Common myeloid progenitor, CD34-positive (primary cell): ENCODE results near the gene VSIG10L2.

Experiments used
- CTCF ChIA-PET: fragments of 350-600 bp; sonication (Branson Sonifier 250); formaldehyde crosslinking; loops from one replicate; lab custom pipeline; 2021; ENCODE audit warnings: antibody characterized with exemption; lab: Charles Lee
- POLR2A ChIA-PET: fragments of 350-600 bp; sonication (Branson Sonifier 250); formaldehyde crosslinking; loops from one replicate; lab custom pipeline; 2021; ENCODE audit warnings: antibody characterized with exemption; lab: Charles Lee
- DNase-seq, 3 donors: peaks; one replicate each; pipeline versions ENCODE4 v3.0.0 to v3.0.0-alpha.2; 2013
- H3K27ac ChIP-seq, 2 experiments: 1 replicate in 1 of 2; 2 replicates in 1 of 2; pipeline ENCODE4 v1.7.0; 2013; ENCODE audit warnings: inconsistent platforms in 2 of 2, low read length in 2 of 2, mild to moderate bottlenecking in 2 of 2, low read depth in 1 of 2, moderate library complexity in 1 of 2; ENCODE audit not compliant: severe bottlenecking in 2 of 2, insufficient read depth in 1 of 2, poor library complexity in 1 of 2
- H3K27me3 ChIP-seq, 5 experiments: replicated peaks in 2 of 5; 1 replicate in 3 of 5; 2 replicates in 2 of 5; pipeline versions ENCODE4 v1.6.1 to v1.7.0; 2013; ENCODE audit warnings: low read length in 4 of 5, mild to moderate bottlenecking in 2 of 5, moderate library complexity in 2 of 5, inconsistent platforms in 1 of 5; ENCODE audit not compliant: insufficient read depth in 5 of 5, control insufficient read depth in 4 of 5
- H3K36me3 ChIP-seq, 4 experiments: 1 replicate in 2 of 4; 2 replicates in 2 of 4; pipeline versions ENCODE4 v1.6.1 to v1.7.0; 2013; ENCODE audit warnings: low read length in 3 of 4, control low read depth in 1 of 4, mild to moderate bottlenecking in 1 of 4; ENCODE audit not compliant: control insufficient read depth in 4 of 4, insufficient read depth in 4 of 4
- H3K4me1 ChIP-seq, 4 experiments: 1 replicate in 3 of 4; 2 replicates in 1 of 4; pipeline versions ENCODE4 v1.6.1 to v1.7.1; 2013; ENCODE audit warnings: low read length in 3 of 4, mild to moderate bottlenecking in 3 of 4, control low read depth in 1 of 4, inconsistent platforms in 1 of 4, moderate library complexity in 1 of 4; ENCODE audit not compliant: control insufficient read depth in 4 of 4, insufficient read depth in 4 of 4; ENCODE audit errors: control extremely low read depth in 1 of 4
- H3K4me3 ChIP-seq, 7 experiments: 1 replicate in 4 of 7; 2 replicates in 3 of 7; pipeline versions ENCODE4 v1.5.1 to v1.7.0; 2013; ENCODE audit warnings: mild to moderate bottlenecking in 7 of 7, low read length in 6 of 7, moderate library complexity in 6 of 7, inconsistent platforms in 2 of 7, low read depth in 2 of 7, control low read depth in 1 of 7; ENCODE audit not compliant: insufficient read depth in 4 of 7, control insufficient read depth in 1 of 7; ENCODE audit errors: extremely low read depth in 1 of 7
- H3K9me3 ChIP-seq, 5 experiments: 1 replicate in 4 of 5; 2 replicates in 1 of 5; pipeline versions ENCODE4 v1.6.1 to v1.7.1; 2013; ENCODE audit warnings: low read length in 4 of 5, mild to moderate bottlenecking in 2 of 5, inconsistent platforms in 1 of 5, low read depth in 1 of 5, moderate library complexity in 1 of 5; ENCODE audit not compliant: control insufficient read depth in 4 of 5, insufficient read depth in 2 of 5; ENCODE audit errors: control extremely low read depth in 1 of 5
- WGBS: methylation state at CpG from one replicate; pipeline ENCODE4 v1.1.5; 2013; ENCODE audit not compliant: insufficient coverage; 5-methylcytosine and 5-hydroxymethylcytosine counted together

Gene VSIG10L2

GRCh38 chr11:125959931-125960330 lies 14.1 kb downstream of the VSIG10L2 start:
- WGBS: 88% methylated on average over 8 of the region's 10 CpGs
- Histone ChIP-seq H3K36me3 (no peaks in the 10 kb centered on the region), H3K27me3 (peaks cover 0 to 16% (median 5%) of the 10 kb centered on the region in 5 experiments), H3K27ac (no peak overlapping the region), H3K4me1 (no peaks in the 10 kb centered on the region), H3K9me3 (peaks cover 0 to 21% (median 2%) of the 10 kb centered on the region in 5 experiments), H3K4me3 (no peak overlapping the region)
- ChIA-PET CTCF (no interaction called here), POLR2A (no interaction called here)
- DNase-seq: no peak

DNA sequence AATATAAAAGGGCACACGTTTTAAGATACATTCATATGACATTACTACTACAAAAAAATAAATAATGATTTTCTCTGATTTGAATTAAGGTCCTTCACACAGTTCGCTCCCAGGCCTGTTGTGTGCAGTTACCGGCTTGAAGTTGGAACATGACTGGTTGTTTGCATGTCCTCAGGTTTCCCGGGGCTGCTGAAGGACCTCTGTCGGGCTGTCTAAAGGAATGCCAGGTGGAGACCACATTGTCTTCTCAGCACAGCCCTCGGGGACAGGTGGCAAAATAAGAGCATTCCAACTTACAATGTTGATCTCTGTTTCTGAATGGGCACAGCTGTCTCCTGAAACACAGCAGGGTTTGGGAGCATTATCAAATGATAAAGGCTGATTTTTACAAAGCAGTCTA lies 14.9 kb downstream of the VSIG10L2 start:
- Histone ChIP-seq H3K27me3 (peaks cover 0 to 13% (median 3%) of the 10 kb centered on the region in 5 experiments), H3K4me3 (no peak overlapping the region), H3K4me1 (no peaks in the 10 kb centered on the region), H3K36me3 (no peaks in the 10 kb centered on the region), H3K27ac (no peak overlapping the region), H3K9me3 (peaks cover 0 to 21% (median 2%) of the 10 kb centered on the region in 5 experiments)
- POLR2A ChIA-PET: no interaction called here
- CTCF ChIA-PET: no interaction called here
- WGBS: 93% methylated on average over 5 of the region's 6 CpGs
- no peak for DNase-seq

- Histone ChIP-seq H3K36me3 (no peaks in the 10 kb centered on the region), H3K27ac (no peak overlapping the region), H3K9me3 (peaks cover 0 to 9% (median 2%) of the 10 kb centered on the region in 5 experiments), H3K27me3 (peaks cover 0 to 24% (median 4%) of the 10 kb centered on the region in 5 experiments), H3K4me3 (no peak overlapping the region), H3K4me1 (peaks cover 0 to 4% (median 1%) of the 10 kb centered on the region in 4 experiments)
- ChIA-PET POLR2A (no interaction called here), CTCF (no interaction called here)
- DNase-seq: no peak
- 90% methylated on average over 3 of the region's 4 CpGs for WGBS
Observed at GRCh38 chr11:125967515-125967914, 21.7 kb downstream of the VSIG10L2 start.

GRCh38 chr11:125968354-125968753 lies 22.5 kb downstream of the VSIG10L2 start:
- CTCF ChIA-PET: no interaction called here
- no peak overlapping the region for H3K27ac ChIP-seq

GRCh38 chr11:125971618-125972017 lies 25.8 kb downstream of the VSIG10L2 start:
- H3K27ac ChIP-seq: no peak overlapping the region
- peaks cover 0 to 14% (median 3%) of the 10 kb centered on the region in 5 experiments for H3K27me3 ChIP-seq
- 94% methylated on average over 5 of the region's 6 CpGs for WGBS
- H3K36me3 ChIP-seq: no peaks in the 10 kb centered on the region
- ChIA-PET CTCF (no interaction called here), POLR2A (no interaction called here)
- no peaks in the 10 kb centered on the region for H3K9me3 ChIP-seq
- peaks cover 0 to 4% (median 1%) of the 10 kb centered on the region in 4 experiments for H3K4me1 ChIP-seq
- DNase-seq: no peak
- H3K4me3 ChIP-seq: no peak overlapping the region

More at GRCh38 chr11:125968354-125968753, 22.5 kb downstream of the VSIG10L2 start:
- H3K36me3 ChIP-seq: no peaks in the 10 kb centered on the region
- DNase-seq: peak; percentile 12 to 71 (median 58)
- H3K4me1 ChIP-seq: peaks cover 0 to 4% (median 1%) of the 10 kb centered on the region in 4 experiments
- H3K27me3 ChIP-seq: peaks cover 0 to 26% (median 4%) of the 10 kb centered on the region in 5 experiments
- POLR2A ChIA-PET: no interaction called here
- no peak overlapping the region for H3K4me3 ChIP-seq
- 5% methylated on average over 6 of the region's 7 CpGs for WGBS
- H3K9me3 ChIP-seq: peaks cover 0 to under 1% (median 0%) of the 10 kb centered on the region in 5 experiments

- ChIA-PET POLR2A (no interaction called here), CTCF (no interaction called here)
- H3K36me3 ChIP-seq: no peaks in the 10 kb centered on the region
- H3K27me3 ChIP-seq: peaks cover 0 to 18% (median 6%) of the 10 kb centered on the region in 5 experiments
- H3K4me3 ChIP-seq: no peak overlapping the region
- H3K27ac ChIP-seq: no peak overlapping the region
- H3K4me1 ChIP-seq: no peaks in the 10 kb centered on the region
- no peaks in the 10 kb centered on the region for H3K9me3 ChIP-seq
- no peak for DNase-seq
Observed at GRCh38 chr11:125974284-125974683, 28.4 kb downstream of the VSIG10L2 start.

- Histone ChIP-seq H3K27me3 (peaks cover 0 to 15% (median 8%) of the 10 kb centered on the region in 5 experiments), H3K36me3 (no peaks in the 10 kb centered on the region), H3K27ac (no peak overlapping the region), H3K4me1 (no peaks in the 10 kb centered on the region), H3K4me3 (no peak overlapping the region), H3K9me3 (no peaks in the 10 kb centered on the region)
- WGBS: 100% methylated on average over 2 of the region's 6 CpGs
- CTCF ChIA-PET: no interaction called here
- no peak for DNase-seq
- POLR2A ChIA-PET: interaction anchor here (0.7 kb wide), 1 partner anchor 71 kb away, joined by 3 read pairs; no protein-coding TSS in a partner anchor
Observed at GRCh38 chr11:125975634-125976033, 29.8 kb downstream of the VSIG10L2 start.
